ENCODE data around the gene GSK3A.

DNA sequence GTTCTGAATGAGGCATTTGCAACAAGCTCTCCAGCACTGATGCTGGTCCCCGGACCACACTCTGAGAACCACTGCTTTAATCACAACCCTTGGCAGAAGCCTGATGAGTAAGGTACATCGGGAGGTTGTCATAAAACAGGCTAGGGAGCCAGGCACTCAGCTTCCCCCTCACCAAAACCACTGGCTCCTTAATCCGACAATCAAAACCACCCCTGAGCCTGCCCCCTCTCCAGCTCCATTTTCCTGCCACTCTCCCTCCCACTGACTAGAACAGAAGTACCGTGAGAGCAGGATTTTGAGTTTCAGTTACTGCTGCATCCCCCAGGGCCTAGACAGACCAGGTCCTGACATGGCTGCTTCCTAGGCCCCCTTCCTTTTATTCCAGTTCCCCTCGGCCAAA, 7.2 kb downstream of the GSK3A start:
- TF ChIP-seq CTCF (tag by site-specific recombination; IDR thresholded peaks at IDR 0.05), result no peak
- no peak for TF ChIP-seq ZNF223 (tag by site-specific recombination; IDR thresholded peaks at IDR 0.05)
- TF ChIP-seq ZNF776 (tag by site-specific recombination; IDR thresholded peaks at IDR 0.05; ENCODE audit: borderline replicate concordance), result no peak
- TF ChIP-seq OSR2 (tag by site-specific recombination; IDR thresholded peaks at IDR 0.05), result no peak
- no peak for TF ChIP-seq PBX3 (CRISPR knock-in tag; IDR thresholded peaks at IDR 0.05)
- no peak for TF ChIP-seq TCF7L2 (IDR thresholded peaks at IDR 0.05; ENCODE audit: borderline replicate concordance, low read depth, low read length)
- no peak for TF ChIP-seq ZNF639 (tag by site-specific recombination; IDR thresholded peaks at IDR 0.05)
- no peak for TF ChIP-seq MYNN (tag by site-specific recombination; IDR thresholded peaks at IDR 0.05; ENCODE audit: borderline replicate concordance)
- TF ChIP-seq, protein P1, sequence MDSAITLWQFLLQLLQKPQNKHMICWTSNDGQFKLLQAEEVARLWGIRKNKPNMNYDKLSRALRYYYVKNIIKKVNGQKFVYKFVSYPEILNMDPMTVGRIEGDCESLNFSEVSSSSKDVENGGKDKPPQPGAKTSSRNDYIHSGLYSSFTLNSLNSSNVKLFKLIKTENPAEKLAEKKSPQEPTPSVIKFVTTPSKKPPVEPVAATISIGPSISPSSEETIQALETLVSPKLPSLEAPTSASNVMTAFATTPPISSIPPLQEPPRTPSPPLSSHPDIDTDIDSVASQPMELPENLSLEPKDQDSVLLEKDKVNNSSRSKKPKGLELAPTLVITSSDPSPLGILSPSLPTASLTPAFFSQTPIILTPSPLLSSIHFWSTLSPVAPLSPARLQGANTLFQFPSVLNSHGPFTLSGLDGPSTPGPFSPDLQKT (IDR thresholded peaks at IDR 0.05; ENCODE audit: borderline replicate concordance, low read depth, low read length), result no peak
